Spleen (tissue), 11 donors: ENCODE results near the gene PTPRT. TPM values are rescaled to one million over a fixed set of nuclear protein-coding genes. Genes with fewer than 3 reads are reported as not detected.

Experiments
- DNase-seq: peaks from one replicate; pipeline ENCODE4 v3.0.0-alpha.2; 2020
- H3K27ac ChIP-seq, 8 donors: fragments of 200-600 bp; sonication (generic) in 7 of 8; 1 replicate in 4 of 8; 2 replicates in 4 of 8; pipeline versions ENCODE4 v1.5.0 to v1.8.0; 2016 to 2021; ENCODE audit warnings: inconsistent platforms in 4 of 8, mild to moderate bottlenecking in 4 of 8, moderate library complexity in 1 of 8
- H3K27me3 ChIP-seq, 7 donors: fragments of 200-600 bp; sonication (generic) in 6 of 7; replicated peaks in 1 of 7; 1 replicate in 4 of 7; 2 replicates in 3 of 7; pipeline versions ENCODE4 v1.5.0 to v1.8.0; 2016 to 2021; ENCODE audit warnings: inconsistent platforms in 3 of 7, mild to moderate bottlenecking in 1 of 7
- H3K36me3 ChIP-seq, 6 donors: fragments of 200-600 bp; sonication (generic) in 5 of 6; 1 replicate in 4 of 6; 2 replicates in 2 of 6; pipeline versions ENCODE4 v1.5.0 to v1.8.0; 2016 to 2021; ENCODE audit warnings: inconsistent platforms in 2 of 6
- H3K4me1 ChIP-seq, 6 donors: fragments of 200-600 bp; sonication (generic) in 5 of 6; 1 replicate in 3 of 6; 2 replicates in 3 of 6; pipeline versions ENCODE4 v1.5.0 to v1.8.0; 2016 to 2021; ENCODE audit warnings: inconsistent platforms in 3 of 6
- H3K4me3 ChIP-seq, 8 donors: fragments of 200-600 bp; sonication (generic) in 7 of 8; 1 replicate in 4 of 8; 2 replicates in 4 of 8; pipeline versions ENCODE4 v1.5.0 to v1.8.0; 2016 to 2021; ENCODE audit warnings: inconsistent platforms in 4 of 8, mild to moderate bottlenecking in 4 of 8, moderate library complexity in 2 of 8
- H3K9me3 ChIP-seq, 8 donors: fragments of 200-600 bp; sonication (generic) in 7 of 8; 1 replicate in 4 of 8; 2 replicates in 4 of 8; pipeline versions ENCODE4 v1.5.0 to v1.8.0; 2016 to 2021; ENCODE audit warnings: inconsistent platforms in 4 of 8
- CTCF ChIP-seq, 11 experiments: fragments of 200-600 bp in 7 of 11; fragments of 450-650 bp in 4 of 11; sonication (generic) in 4 of 11; IDR thresholded peaks in 8 of 11; conservative IDR thresholded peaks in 3 of 11; 1 replicate in 7 of 11; 2 replicates in 4 of 11; pipeline versions ENCODE4 v1.4.0 to v1.8.0; 2016 to 2021; ENCODE audit warnings: antibody characterized with exemption in 11 of 11, inconsistent platforms in 4 of 11, mild to moderate bottlenecking in 1 of 11
- POLR2A ChIP-seq, 3 donors: fragments of 450-650 bp; IDR thresholded peaks; one replicate each; pipeline ENCODE4 v1.5.1; 2017; ENCODE audit warnings: antibody characterized with exemption in 3 of 3, mild to moderate bottlenecking in 1 of 3
- POLR2AphosphoS5 ChIP-seq, 3 donors: sonication (generic); formaldehyde crosslinking; IDR thresholded peaks; one replicate each; pipeline ENCODE4 v1.5.1; 2017; ENCODE audit warnings: antibody characterized with exemption in 3 of 3
- WGBS, 5 donors: extraction: QIAGEN DNeasy Blood & Tissue Kit in 3 of 5; methylation state at CpG; one replicate each; pipeline versions ENCODE4 v1.1.5 to v1.1.7; 2013 to 2018; 5-methylcytosine and 5-hydroxymethylcytosine counted together
- intact Hi-C: fragments of 100-400 bp; cut with DNase I; formaldehyde crosslinking; loops from one replicate; pipeline ENCODE4 v1.15.0; 2023; ENCODE audit warnings: low total_unique reads
- polyA plus RNA-seq, 3 donors: library from polyadenylated mRNA; stranded (reverse); fragments of 200-250 nt; gene quantifications; one replicate each; pipeline ENCODE4 v1.2.1, GENCODE V29; 2013
- total RNA-seq, 7 donors: library from RNA; depleted of rRNA in 3 of 7; stranded (reverse); fragments of >200 nt in 3 of 7; fragmentation: NEBNext Ultra II Directional in 4 of 7; extraction: Animal tissue kit (Norgen Biotek cat#: 25700) in 4 of 7; gene quantifications; one replicate each; pipeline versions ENCODE4 v1.1.0 to v1.2.1, GENCODE V29; 2016 to 2021
- donor health status: healthy with polysubstance abuse.
- donor health status: DM: no; HTN: no; CAD: no; lungs with moderate emphysema.
- donor health status: DM: no; HTN: no; CAD: no.
- donor health status: Bipolar disorder and iron deficiency.
- donor health status: healthy.
- donor health status: DM: no; HTN: no; CAD: no.
- donor health status: DM: yes; HTN: yes; CAD: no.

The PTPRT gene
- total and polyA plus RNA-seq, 10 donors = 0.02 to 4.7 (median 1.2) TPM

GRCh38 chr20:43159994-43160393 lies 29.7 kb downstream of the PTPRT start:
- no peak for DNase-seq
- Histone ChIP-seq H3K4me1 (no peaks in the 10 kb centered on the region), H3K4me3 (no peak overlapping the region), H3K27me3 (no peaks in the 10 kb centered on the region), H3K27ac (no peak overlapping the region), H3K36me3 (no peaks in the 10 kb centered on the region), H3K9me3 (peaks cover 0 to 8% (median 0%) of the 10 kb centered on the region in 8 donors)
- TF ChIP-seq POLR2A (IDR thresholded peaks at IDR 0.05) = no peak
- TF ChIP-seq POLR2AphosphoS5 (IDR thresholded peaks at IDR 0.05) = no peak
- no peak for TF ChIP-seq CTCF (IDR thresholded peaks at IDR 0.05 in 8 of 11, conservative IDR thresholded peaks at IDR 0.05 in 3 of 11)
- WGBS, 5 donors = 59 to 72% (median 68%) methylated on average over 9 of the region's 9 CpGs
- intact Hi-C loops = no loop called here

- H3K27me3 ChIP-seq = peaks cover 0 to 4% (median 0%) of the 10 kb centered on the region in 7 donors
- TF ChIP-seq CTCF (IDR thresholded peaks at IDR 0.05 in 8 of 11, conservative IDR thresholded peaks at IDR 0.05 in 3 of 11) (no peak), POLR2A (IDR thresholded peaks at IDR 0.05) (no peak), POLR2AphosphoS5 (IDR thresholded peaks at IDR 0.05) (no peak)
- H3K36me3 ChIP-seq = no peaks in the 10 kb centered on the region
- H3K4me3 ChIP-seq = no peak overlapping the region
- no peak for DNase-seq
- peaks cover 0 to 8% (median 0%) of the 10 kb centered on the region in 8 donors for H3K9me3 ChIP-seq
- WGBS, 5 donors = 49 to 64% (median 54%) methylated on average over 4 of the region's 4 CpGs
- no peaks in the 10 kb centered on the region for H3K4me1 ChIP-seq
- H3K27ac ChIP-seq = no peak overlapping the region
- intact Hi-C loops = no loop called here
These were observed 34.2 kb downstream of the PTPRT start for GRCh38 chr20:43155366-43156100.

DNA sequence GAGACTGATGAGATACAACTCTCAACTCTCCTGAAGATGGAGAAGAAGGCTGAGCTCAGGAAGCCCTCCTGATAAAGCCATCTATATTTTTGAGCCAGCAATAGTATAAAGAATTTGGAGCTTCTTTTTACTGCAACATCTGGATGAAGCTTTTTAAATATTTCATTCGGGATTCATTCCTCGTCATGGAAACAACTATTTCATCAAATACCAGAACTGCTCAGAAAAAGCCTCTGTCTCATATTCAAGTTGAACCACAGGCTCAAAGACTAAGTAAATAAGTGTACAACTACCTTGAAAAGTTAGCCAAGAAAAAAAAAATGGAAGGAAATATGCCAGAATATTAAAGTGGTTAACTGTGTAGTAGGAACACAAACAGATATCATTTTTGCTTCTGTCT lies 37.8 kb downstream of the PTPRT start:
- Histone ChIP-seq H3K4me1 (no peaks in the 10 kb centered on the region), H3K36me3 (no peaks in the 10 kb centered on the region), H3K4me3 (no peak overlapping the region), H3K27ac (no peak overlapping the region), H3K9me3 (no peaks in the 10 kb centered on the region), H3K27me3 (peaks cover 0 to 4% (median 0%) of the 10 kb centered on the region in 7 donors)
- 76 to 96% (median 91%) methylated on average over 2 of the region's 2 CpGs for WGBS, 5 donors
- no peak for DNase-seq
- TF ChIP-seq CTCF (IDR thresholded peaks at IDR 0.05 in 8 of 11, conservative IDR thresholded peaks at IDR 0.05 in 3 of 11) (no peak), POLR2A (IDR thresholded peaks at IDR 0.05) (no peak), POLR2AphosphoS5 (IDR thresholded peaks at IDR 0.05) (no peak)
- intact Hi-C loops = no loop called here

GRCh38 chr20:43151256-43151655 lies 38.5 kb downstream of the PTPRT start:
- DNase-seq = no peak
- intact Hi-C loops = no loop called here
- Histone ChIP-seq H3K27me3 (peaks cover 0 to 4% (median 0%) of the 10 kb centered on the region in 7 donors), H3K4me3 (no peak overlapping the region), H3K36me3 (no peaks in the 10 kb centered on the region), H3K9me3 (no peaks in the 10 kb centered on the region), H3K27ac (no peak overlapping the region), H3K4me1 (no peaks in the 10 kb centered on the region)
- WGBS, 5 donors = 75 to 94% (median 90%) methylated on average over 2 of the region's 2 CpGs
- no peak for TF ChIP-seq CTCF (IDR thresholded peaks at IDR 0.05 in 8 of 11, conservative IDR thresholded peaks at IDR 0.05 in 3 of 11)
- TF ChIP-seq POLR2A (IDR thresholded peaks at IDR 0.05) = no peak
- no peak for TF ChIP-seq POLR2AphosphoS5 (IDR thresholded peaks at IDR 0.05)
